ENCODE data around the gene ACSL4. TPM values are rescaled to one million over a fixed set of nuclear protein-coding genes. Genes with fewer than 3 reads are reported as not detected.

The ACSL4 gene
- total and polyA plus RNA-seq, 9 donors: 23.3 to 102 (median 36.6) TPM

- H3K4me3 ChIP-seq: no peak overlapping the region
- no peaks in the 10 kb centered on the region for H3K27me3 ChIP-seq
- intact Hi-C loops (cut with DNase I): no loop called here
- no peaks in the 10 kb centered on the region for H3K9me3 ChIP-seq
- no peak for TF ChIP-seq CTCF (IDR thresholded peaks at IDR 0.05)
- no peak for TF ChIP-seq POLR2A (IDR thresholded peaks at IDR 0.05)
- no peak for TF ChIP-seq EP300 (IDR thresholded peaks at IDR 0.05)
- no peak overlapping the region for H3K27ac ChIP-seq
- H3K36me3 ChIP-seq: no peaks in the 10 kb centered on the region
- 36 to 70% (median 51%) methylated on average over 1 of the region's 1 CpG for WGBS, 3 donors
- no peak for DNase-seq
- H3K4me1 ChIP-seq (ENCODE audit: insufficient read depth): no peaks in the 10 kb centered on the region
Measured at GRCh38 chrX:109691277-109691676, 41.8 kb downstream of the ACSL4 start.

GRCh38 chrX:109687903-109688302 is 45.2 kb downstream of the ACSL4 start:
- 75 to 82% (median 81%) methylated on average over 1 of the region's 1 CpG for WGBS, 3 donors

GRCh38 chrX:109685656-109686078 is 47.4 kb downstream of the ACSL4 start:
- WGBS, 3 donors: 84 to 92% (median 86%) methylated on average over 2 of the region's 2 CpGs

More at GRCh38 chrX:109687903-109688302, 45.2 kb downstream of the ACSL4 start:
- Histone ChIP-seq H3K36me3 (no peaks in the 10 kb centered on the region), H3K27me3 (no peaks in the 10 kb centered on the region), H3K9me3 (no peaks in the 10 kb centered on the region), H3K4me1 (ENCODE audit: insufficient read depth) (no peaks in the 10 kb centered on the region), H3K4me3 (no peak overlapping the region), H3K27ac (no peak overlapping the region)
- DNase-seq: no peak
- TF ChIP-seq CTCF (IDR thresholded peaks at IDR 0.05) (no peak), EP300 (IDR thresholded peaks at IDR 0.05) (no peak), POLR2A (IDR thresholded peaks at IDR 0.05) (no peak)
- intact Hi-C loops (cut with DNase I): no loop called here

GRCh38 chrX:109684136-109684535 is 48.9 kb downstream of the ACSL4 start:
- Histone ChIP-seq H3K36me3 (no peaks in the 10 kb centered on the region), H3K27me3 (no peaks in the 10 kb centered on the region), H3K27ac (no peak overlapping the region), H3K4me1 (ENCODE audit: insufficient read depth) (peaks cover 1% of the 10 kb centered on the region), H3K9me3 (no peaks in the 10 kb centered on the region), H3K4me3 (no peak overlapping the region)
- intact Hi-C loops (cut with DNase I): no loop called here
- TF ChIP-seq POLR2A (IDR thresholded peaks at IDR 0.05) (no peak), EP300 (IDR thresholded peaks at IDR 0.05) (no peak), CTCF (IDR thresholded peaks at IDR 0.05) (no peak)
- 55 to 80% (median 78%) methylated on average over 1 of the region's 1 CpG for WGBS, 3 donors
- DNase-seq: no peak

More at GRCh38 chrX:109685656-109686078, 47.4 kb downstream of the ACSL4 start:
- Histone ChIP-seq H3K27ac (no peak overlapping the region), H3K36me3 (no peaks in the 10 kb centered on the region), H3K4me3 (no peak overlapping the region), H3K27me3 (no peaks in the 10 kb centered on the region), H3K9me3 (no peaks in the 10 kb centered on the region), H3K4me1 (ENCODE audit: insufficient read depth) (no peaks in the 10 kb centered on the region)
- intact Hi-C loops (cut with DNase I): no loop called here
- no peak for DNase-seq
- TF ChIP-seq EP300 (IDR thresholded peaks at IDR 0.05) (no peak), POLR2A (IDR thresholded peaks at IDR 0.05) (no peak), CTCF (IDR thresholded peaks at IDR 0.05) (no peak)

Data from ovary (tissue), 9 donors.